Ovary (tissue), 3 donors: ENCODE data around the gene HECTD4.

ENCODE experiments used
- EP300 ChIP-seq: sonication (generic); formaldehyde crosslinking; IDR thresholded peaks from one replicate; pipeline ENCODE4 v1.6.1; 2017; ENCODE audit warnings: antibody characterized with exemption
- POLR2A ChIP-seq: fragments of 450-650 bp; IDR thresholded peaks from one replicate; pipeline ENCODE4 v1.6.1; 2017; ENCODE audit warnings: antibody characterized with exemption, mild to moderate bottlenecking, moderate library complexity
- TF ChIP-seq, protein P1 (sequence below), 3 donors: fragments of 450-650 bp in 2 of 3; fragments of 200-600 bp in 1 of 3; IDR thresholded peaks; one replicate each; pipeline versions ENCODE4 v1.5.1 to v1.8.0; 2016 to 2022; ENCODE audit warnings: antibody characterized with exemption in 3 of 3, mild to moderate bottlenecking in 1 of 3
- donor health status: DM: no; HTN: no; CAD: no.

DNA sequence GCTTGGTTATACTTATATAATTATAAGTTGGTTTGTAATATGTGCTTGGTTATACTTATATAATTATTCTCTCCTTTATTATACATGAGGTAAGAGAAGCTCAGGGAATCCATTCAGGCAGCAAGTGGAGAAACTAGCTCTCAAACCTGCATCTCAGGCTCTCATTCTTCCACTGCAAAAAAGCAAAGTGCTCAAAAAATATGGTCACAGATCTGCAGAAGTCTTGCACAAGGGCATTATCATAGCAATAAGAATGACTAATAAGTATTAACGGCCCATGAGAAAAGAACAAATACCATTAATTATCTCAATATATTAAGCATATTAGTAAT is 257.3 kb downstream of the HECTD4 start:
- TF ChIP-seq, protein P1, sequence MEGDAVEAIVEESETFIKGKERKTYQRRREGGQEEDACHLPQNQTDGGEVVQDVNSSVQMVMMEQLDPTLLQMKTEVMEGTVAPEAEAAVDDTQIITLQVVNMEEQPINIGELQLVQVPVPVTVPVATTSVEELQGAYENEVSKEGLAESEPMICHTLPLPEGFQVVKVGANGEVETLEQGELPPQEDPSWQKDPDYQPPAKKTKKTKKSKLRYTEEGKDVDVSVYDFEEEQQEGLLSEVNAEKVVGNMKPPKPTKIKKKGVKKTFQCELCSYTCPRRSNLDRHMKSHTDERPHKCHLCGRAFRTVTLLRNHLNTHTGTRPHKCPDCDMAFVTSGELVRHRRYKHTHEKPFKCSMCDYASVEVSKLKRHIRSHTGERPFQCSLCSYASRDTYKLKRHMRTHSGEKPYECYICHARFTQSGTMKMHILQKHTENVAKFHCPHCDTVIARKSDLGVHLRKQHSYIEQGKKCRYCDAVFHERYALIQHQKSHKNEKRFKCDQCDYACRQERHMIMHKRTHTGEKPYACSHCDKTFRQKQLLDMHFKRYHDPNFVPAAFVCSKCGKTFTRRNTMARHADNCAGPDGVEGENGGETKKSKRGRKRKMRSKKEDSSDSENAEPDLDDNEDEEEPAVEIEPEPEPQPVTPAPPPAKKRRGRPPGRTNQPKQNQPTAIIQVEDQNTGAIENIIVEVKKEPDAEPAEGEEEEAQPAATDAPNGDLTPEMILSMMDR (IDR thresholded peaks at IDR 0.05): no peak
- TF ChIP-seq EP300 (no peak), POLR2A (no peak)
